WERI-Rb-1 (cell line): ENCODE measurements around the gene CD47.

Experiments
- DNase-seq: peaks from one replicate; pipeline ENCODE4 v3.0.0-alpha.2; 2020
- H3K27ac ChIP-seq: fragments of 250-450 bp; sonication (Bioruptor Pico); 2 replicates; pipeline ENCODE4 v1.5.1; 2020; ENCODE audit warnings: mild to moderate bottlenecking, moderate library complexity
- H3K27me3 ChIP-seq: fragments of 250-450 bp; sonication (Bioruptor Pico); 2 replicates; pipeline ENCODE4 v1.5.1; 2021; ENCODE audit warnings: mild to moderate bottlenecking, low read depth, moderate library complexity; ENCODE audit not compliant: insufficient read depth, severe bottlenecking
- H3K36me3 ChIP-seq: fragments of 250-450 bp; sonication (Bioruptor Pico); 2 replicates; pipeline ENCODE4 v1.5.1; 2020; ENCODE audit warnings: mild to moderate bottlenecking, moderate library complexity
- H3K4me3 ChIP-seq: 2 replicates; pipeline ENCODE4 v1.5.1; 2011; ENCODE audit warnings: low read depth, mild to moderate bottlenecking, control low read depth, low read length
- H3K9me3 ChIP-seq: fragments of 250-450 bp; sonication (Bioruptor Pico); 2 replicates; pipeline ENCODE4 v1.5.1; 2021; ENCODE audit warnings: mild to moderate bottlenecking, moderate library complexity; ENCODE audit not compliant: severe bottlenecking
- CTCF ChIP-seq: IDR thresholded peaks from 2 replicates; pipeline ENCODE4 v1.5.1; 2011; ENCODE audit warnings: low read depth, mild to moderate bottlenecking, control low read depth, inconsistent platforms, low read length

The CD47 gene

GRCh38 chr3:108022256-108023150, 68.3 kb downstream of the CD47 start:
- TF ChIP-seq CTCF: no peak
- H3K4me3 ChIP-seq: no peak overlapping the region
- DNase-seq: no peak
- peaks cover 4% of the 10 kb centered on the region for H3K9me3 ChIP-seq
- no peaks in the 10 kb centered on the region for H3K27me3 ChIP-seq
- H3K27ac ChIP-seq: no peak overlapping the region
- H3K36me3 ChIP-seq: no peaks in the 10 kb centered on the region

GRCh38 chr3:108021533-108021932, 69.3 kb downstream of the CD47 start:
- DNase-seq: no peak
- Histone ChIP-seq H3K4me3 (no peak overlapping the region), H3K9me3 (peaks cover under 1% of the 10 kb centered on the region), H3K27ac (no peak overlapping the region), H3K27me3 (no peaks in the 10 kb centered on the region), H3K36me3 (no peaks in the 10 kb centered on the region)
- TF ChIP-seq CTCF: no peak

GRCh38 chr3:108021131-108021530, 69.7 kb downstream of the CD47 start:
- no peak for DNase-seq
- no peak overlapping the region for H3K4me3 ChIP-seq
- H3K36me3 ChIP-seq: no peaks in the 10 kb centered on the region
- H3K27me3 ChIP-seq: no peaks in the 10 kb centered on the region
- no peaks in the 10 kb centered on the region for H3K9me3 ChIP-seq
- H3K27ac ChIP-seq: no peak overlapping the region
- no peak for TF ChIP-seq CTCF

GRCh38 chr3:108018552-108018951, 72.3 kb downstream of the CD47 start:
- no peaks in the 10 kb centered on the region for H3K36me3 ChIP-seq
- TF ChIP-seq CTCF: no peak
- no peak for DNase-seq

GRCh38 chr3:108017587-108017986, 73.2 kb downstream of the CD47 start:
- no peak for DNase-seq
- H3K4me3 ChIP-seq: no peak overlapping the region
- TF ChIP-seq CTCF: no peak
- H3K9me3 ChIP-seq: no peaks in the 10 kb centered on the region
- no peak overlapping the region for H3K27ac ChIP-seq
- no peaks in the 10 kb centered on the region for H3K27me3 ChIP-seq
- H3K36me3 ChIP-seq: no peaks in the 10 kb centered on the region

More at GRCh38 chr3:108018552-108018951, 72.3 kb downstream of the CD47 start:
- Histone ChIP-seq H3K9me3 (no peaks in the 10 kb centered on the region), H3K4me3 (no peak overlapping the region), H3K27ac (no peak overlapping the region), H3K27me3 (no peaks in the 10 kb centered on the region)
